KMS-11 (cell line): ENCODE data around the gene APBA2.

Experiments used
- H2AFZ ChIP-seq: fragments of 200-600 bp; sonication (generic); 2 replicates; pipeline ENCODE4 v1.6.1; 2016; ENCODE audit warnings: antibody characterized with exemption, mixed run types, low read depth
- H3K27ac ChIP-seq: fragments of 200-600 bp; sonication (generic); 2 replicates; pipeline ENCODE4 v1.6.1; 2016; ENCODE audit warnings: mild to moderate bottlenecking, mixed run types
- H3K27me3 ChIP-seq: fragments of 200-600 bp; sonication (generic); 2 replicates; pipeline ENCODE4 v1.6.1; 2017; ENCODE audit warnings: mild to moderate bottlenecking, low read depth, mixed run types, moderate library complexity; ENCODE audit not compliant: insufficient read depth
- H3K36me3 ChIP-seq: fragments of 200-600 bp; sonication (generic); 2 replicates; pipeline ENCODE4 v1.6.1; 2017; ENCODE audit warnings: mild to moderate bottlenecking, mixed run types; ENCODE audit not compliant: insufficient read depth
- H3K4me1 ChIP-seq: fragments of 200-600 bp; sonication (generic); 2 replicates; pipeline ENCODE4 v1.6.1; 2016; ENCODE audit warnings: mild to moderate bottlenecking, low read depth, mixed run types; ENCODE audit not compliant: poor library complexity, severe bottlenecking
- H3K4me2 ChIP-seq: fragments of 200-600 bp; sonication (generic); 2 replicates; pipeline ENCODE4 v1.7.0; 2016; ENCODE audit warnings: mild to moderate bottlenecking, mixed run types
- H3K4me3 ChIP-seq: fragments of 200-600 bp; sonication (generic); IDR thresholded peaks from 2 replicates; pipeline ENCODE4 v1.6.1; 2017; ENCODE audit warnings: low read depth, low read length, mixed read lengths; ENCODE audit not compliant: insufficient read depth
- H3K79me2 ChIP-seq: fragments of 200-600 bp; sonication (generic); 2 replicates; pipeline ENCODE4 v1.6.1; 2016; ENCODE audit warnings: low read depth, mixed run types; ENCODE audit not compliant: insufficient read depth
- H3K9ac ChIP-seq: fragments of 200-600 bp; sonication (generic); 2 replicates; pipeline ENCODE4 v1.6.1; 2016; ENCODE audit warnings: mild to moderate bottlenecking, mixed run types
- H4K20me1 ChIP-seq: fragments of 200-600 bp; sonication (generic); 2 replicates; pipeline ENCODE4 v1.6.1; 2016; ENCODE audit warnings: mild to moderate bottlenecking, mixed run types; ENCODE audit not compliant: insufficient read depth
- CTCF ChIP-seq: fragments of 200-600 bp; sonication (generic); conservative IDR thresholded peaks from 2 replicates; pipeline ENCODE4 v1.6.1; 2017; ENCODE audit warnings: low read depth, mild to moderate bottlenecking, antibody characterized with exemption, low read length, moderate library complexity, mixed read lengths

Gene APBA2

GRCh38 chr15:29103824-29104565 lies 218.2 kb downstream of the APBA2 start:
- Histone ChIP-seq H3K36me3 (no peaks in the 10 kb centered on the region), H3K27ac (no peak overlapping the region), H3K9ac (no peak overlapping the region), H3K4me1 (no peaks in the 10 kb centered on the region), H2AFZ (no peak overlapping the region), H4K20me1 (no peaks in the 10 kb centered on the region), H3K4me3 (no peak overlapping the region), H3K27me3 (no peaks in the 10 kb centered on the region), H3K79me2 (no peaks in the 10 kb centered on the region), H3K4me2 (no peak overlapping the region)
- TF ChIP-seq CTCF = 0 out of 2 replicates have a peak, but pooled peaks have one; percentile 18

- no peaks in the 10 kb centered on the region for H3K79me2 ChIP-seq
- H2AFZ ChIP-seq = no peak overlapping the region
- no peaks in the 10 kb centered on the region for H4K20me1 ChIP-seq
- no peaks in the 10 kb centered on the region for H3K27me3 ChIP-seq
- no peaks in the 10 kb centered on the region for H3K36me3 ChIP-seq
- no peak overlapping the region for H3K27ac ChIP-seq
- H3K4me3 ChIP-seq = no peak overlapping the region
- no peak overlapping the region for H3K4me2 ChIP-seq
- TF ChIP-seq CTCF = no peak
- H3K4me1 ChIP-seq = no peaks in the 10 kb centered on the region
- H3K9ac ChIP-seq = no peak overlapping the region
These were observed 218.7 kb downstream of the APBA2 start for GRCh38 chr15:29104566-29104880.

- no peak for TF ChIP-seq CTCF
- H3K4me3 ChIP-seq = no peak overlapping the region
- no peaks in the 10 kb centered on the region for H3K36me3 ChIP-seq
- no peaks in the 10 kb centered on the region for H4K20me1 ChIP-seq
- no peaks in the 10 kb centered on the region for H3K79me2 ChIP-seq
- no peaks in the 10 kb centered on the region for H3K27me3 ChIP-seq
- no peak overlapping the region for H2AFZ ChIP-seq
- no peak overlapping the region for H3K27ac ChIP-seq
- no peak overlapping the region for H3K4me2 ChIP-seq
- no peaks in the 10 kb centered on the region for H3K4me1 ChIP-seq
- H3K9ac ChIP-seq = no peak overlapping the region
These were observed 219.5 kb downstream of the APBA2 start for GRCh38 chr15:29105151-29105854.

- no peak overlapping the region for H2AFZ ChIP-seq
- H4K20me1 ChIP-seq = no peaks in the 10 kb centered on the region
- no peak overlapping the region for H3K27ac ChIP-seq
- no peak overlapping the region for H3K4me2 ChIP-seq
- H3K36me3 ChIP-seq = no peaks in the 10 kb centered on the region
- no peak overlapping the region for H3K9ac ChIP-seq
- H3K4me3 ChIP-seq = no peak overlapping the region
- H3K4me1 ChIP-seq = no peaks in the 10 kb centered on the region
- no peaks in the 10 kb centered on the region for H3K27me3 ChIP-seq
- TF ChIP-seq CTCF = no peak
- no peaks in the 10 kb centered on the region for H3K79me2 ChIP-seq
These were observed 220.3 kb downstream of the APBA2 start for GRCh38 chr15:29106116-29106515.
